NCI-H345 treated with DMSO at 0.1 percent for 48 hours (cell line): ENCODE data around the gene C1QL4.
A peak's percentile ranks its signal among the peaks of the same experiment; 100 is the strongest.
"Not testable (repeated sequence)": the region's sequence is repeated elsewhere in the genome, so short reads cannot be mapped to it uniquely, and the experiment has no call there.

Experiments used
- DNase-seq: peaks from one replicate; lab custom pipeline; 2025; ENCODE audit not compliant: unreplicated experiment; lab: John Stamatoyannopoulos, UW

C1QL4 gene

GRCh38 chr12:49334681-49335080, 2.3 kb downstream of the C1QL4 start:
- DNase-seq = no peak

- no peak for DNase-seq
Measured at GRCh38 chr12:49334226-49334625, 2.8 kb downstream of the C1QL4 start.

- DNase-seq = not testable (repeated sequence)
Measured at GRCh38 chr12:49333778-49334177, 3.2 kb downstream of the C1QL4 start.

- DNase-seq = no peak
Measured at GRCh38 chr12:49332891-49333371, 4.1 kb downstream of the C1QL4 start.

GRCh38 chr12:49332441-49332861, 4.5 kb downstream of the C1QL4 start:
- DNase-seq = no peak

GRCh38 chr12:49331380-49332222, 5.4 kb downstream of the C1QL4 start:
- no peak for DNase-seq

GRCh38 chr12:49330631-49331379, 6.2 kb downstream of the C1QL4 start:
- DNase-seq = no peak

- DNase-seq = no peak
Measured at GRCh38 chr12:49330032-49330619, 6.9 kb downstream of the C1QL4 start.

GRCh38 chr12:49328816-49329215, 8.2 kb downstream of the C1QL4 start:
- no peak for DNase-seq

GRCh38 chr12:49327887-49328286, 9.1 kb downstream of the C1QL4 start:
- DNase-seq = no peak

- no peak for DNase-seq
Measured at GRCh38 chr12:49327368-49327767, 9.6 kb downstream of the C1QL4 start.

GRCh38 chr12:49325606-49326005, 11.4 kb downstream of the C1QL4 start:
- no peak for DNase-seq

GRCh38 chr12:49323524-49324097, 13.4 kb downstream of the C1QL4 start:
- no peak for DNase-seq

- peak; percentile 22 for DNase-seq
Measured at GRCh38 chr12:49322708-49323523, 14.1 kb downstream of the C1QL4 start, which contains the start of gene TROAP. Gene TROAP (plus strand): TSS chr12:49323255. CDS start chr12:49323609, 354 bp downstream.

GRCh38 chr12:49322367-49322707, 14.7 kb downstream of the C1QL4 start:
- no peak for DNase-seq

- not testable (repeated sequence) for DNase-seq
Measured at GRCh38 chr12:49320411-49321103, 16.4 kb downstream of the C1QL4 start.

GRCh38 chr12:49317118-49317517, 19.9 kb downstream of the C1QL4 start:
- not testable (repeated sequence) for DNase-seq

GRCh38 chr12:49314811-49315210, 22.2 kb downstream of the C1QL4 start:
- DNase-seq = no peak

- not testable (repeated sequence) for DNase-seq
Measured at GRCh38 chr12:49310451-49311000, 26.5 kb downstream of the C1QL4 start.
